ENCODE data around the gene PNPLA1.

Gene PNPLA1

DNA sequence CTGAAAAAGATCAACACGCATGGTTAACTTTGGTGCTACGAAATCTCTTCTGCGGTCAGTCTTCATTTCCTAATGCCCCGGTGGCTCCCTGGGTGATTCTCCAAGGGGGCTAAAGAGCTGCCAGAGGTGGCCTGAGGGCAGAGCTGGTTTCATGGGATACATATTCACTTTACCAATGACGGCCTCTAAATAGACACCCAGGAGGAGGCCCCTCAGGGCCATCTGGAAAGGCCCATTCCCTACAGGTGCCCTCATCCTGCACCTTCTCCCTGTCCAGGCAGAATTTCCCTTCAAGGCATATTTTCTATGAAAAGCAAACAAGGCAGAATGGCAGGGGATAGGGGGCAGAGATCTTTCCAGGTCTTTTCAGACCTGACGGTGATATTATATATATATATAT is 54.3 kb downstream of the PNPLA1 start:
- Histone ChIP-seq H3K27me3 (ENCODE audit: control insufficient read depth, low read length) (peaks cover 22% of the 10 kb centered on the region), H3K4me1 (ENCODE audit: control insufficient read depth, low read length) (no peaks in the 10 kb centered on the region), H3K4me2 (ENCODE audit: low read length) (no peak overlapping the region), H3K4me3 (ENCODE audit: low read length) (no peak overlapping the region), H3K36me3 (ENCODE audit: control insufficient read depth, low read length) (no peaks in the 10 kb centered on the region), H4K20me1 (ENCODE audit: control insufficient read depth, insufficient read depth, low read depth, low read length) (no peaks in the 10 kb centered on the region), H3F3A (ENCODE audit: control insufficient read depth, insufficient read depth) (no peaks in the 10 kb centered on the region), H3K27ac (ENCODE audit: low read depth, low read length) (no peak overlapping the region), H3K79me2 (ENCODE audit: control insufficient read depth, low read length) (no peaks in the 10 kb centered on the region), H3K9me2 (replicated peaks; ENCODE audit: control insufficient read depth, low read length) (no peaks in the 10 kb centered on the region), H3K9me3 (ENCODE audit: control insufficient read depth, insufficient read depth, low read length) (no peaks in the 10 kb centered on the region)
- TF ChIP-seq EZH2phosphoT487 (IDR thresholded peaks at IDR 0.05; ENCODE audit: borderline replicate concordance, low read length), result no peak
- no peak for TF ChIP-seq CTCF (IDR thresholded peaks at IDR 0.05; ENCODE audit: low read depth, low read length, poor library complexity, severe bottlenecking)

GRCh38 chr6:36324715-36325114 is 54.9 kb downstream of the PNPLA1 start:
- Histone ChIP-seq H3K4me1 (ENCODE audit: control insufficient read depth, low read length) (no peaks in the 10 kb centered on the region), H4K20me1 (ENCODE audit: control insufficient read depth, insufficient read depth, low read depth, low read length) (no peaks in the 10 kb centered on the region), H3K4me2 (ENCODE audit: low read length) (no peak overlapping the region), H3K27me3 (ENCODE audit: control insufficient read depth, low read length) (peaks cover 24% of the 10 kb centered on the region), H3K79me2 (ENCODE audit: control insufficient read depth, low read length) (no peaks in the 10 kb centered on the region), H3F3A (ENCODE audit: control insufficient read depth, insufficient read depth) (no peaks in the 10 kb centered on the region), H3K9me2 (replicated peaks; ENCODE audit: control insufficient read depth, low read length) (no peaks in the 10 kb centered on the region), H3K4me3 (ENCODE audit: low read length) (no peak overlapping the region), H3K36me3 (ENCODE audit: control insufficient read depth, low read length) (no peaks in the 10 kb centered on the region), H3K9me3 (ENCODE audit: control insufficient read depth, insufficient read depth, low read length) (no peaks in the 10 kb centered on the region), H3K27ac (ENCODE audit: low read depth, low read length) (no peak overlapping the region)
- TF ChIP-seq EZH2phosphoT487 (IDR thresholded peaks at IDR 0.05; ENCODE audit: borderline replicate concordance, low read length) (no peak), CTCF (IDR thresholded peaks at IDR 0.05; ENCODE audit: low read depth, low read length, poor library complexity, severe bottlenecking) (no peak)

GRCh38 chr6:36326356-36326995 is 56.6 kb downstream of the PNPLA1 start:
- TF ChIP-seq EZH2phosphoT487 (IDR thresholded peaks at IDR 0.05; ENCODE audit: borderline replicate concordance, low read length) (no peak), CTCF (IDR thresholded peaks at IDR 0.05; ENCODE audit: low read depth, low read length, poor library complexity, severe bottlenecking) (no peak)
- H3K27ac ChIP-seq (ENCODE audit: low read depth, low read length), result no peak overlapping the region
- no peaks in the 10 kb centered on the region for H3K4me1 ChIP-seq (ENCODE audit: control insufficient read depth, low read length)

More at GRCh38 chr6:36326356-36326995, 56.6 kb downstream of the PNPLA1 start:
- Histone ChIP-seq H4K20me1 (ENCODE audit: control insufficient read depth, insufficient read depth, low read depth, low read length) (no peaks in the 10 kb centered on the region), H3F3A (ENCODE audit: control insufficient read depth, insufficient read depth) (no peaks in the 10 kb centered on the region), H3K4me3 (ENCODE audit: low read length) (no peak overlapping the region), H3K27me3 (ENCODE audit: control insufficient read depth, low read length) (peaks cover 24% of the 10 kb centered on the region), H3K79me2 (ENCODE audit: control insufficient read depth, low read length) (no peaks in the 10 kb centered on the region), H3K36me3 (ENCODE audit: control insufficient read depth, low read length) (no peaks in the 10 kb centered on the region), H3K4me2 (ENCODE audit: low read length) (no peak overlapping the region), H3K9me2 (replicated peaks; ENCODE audit: control insufficient read depth, low read length) (no peaks in the 10 kb centered on the region), H3K9me3 (ENCODE audit: control insufficient read depth, insufficient read depth, low read length) (no peaks in the 10 kb centered on the region)
